GM19467 (cell line): ENCODE results near the gene F10.
"Not testable (repeated sequence)": the region's sequence is repeated elsewhere in the genome, so short reads cannot be mapped to it uniquely, and the experiment has no call there.

Source experiments
- ATAC-seq: cut with Tn5 transposase; IDR thresholded peaks from one replicate; pipeline ENCODE4 v1.9.1; 2021; ENCODE audit warnings: mild to moderate bottlenecking, moderate library complexity; ENCODE audit not compliant: unreplicated experiment

Gene F10

DNA sequence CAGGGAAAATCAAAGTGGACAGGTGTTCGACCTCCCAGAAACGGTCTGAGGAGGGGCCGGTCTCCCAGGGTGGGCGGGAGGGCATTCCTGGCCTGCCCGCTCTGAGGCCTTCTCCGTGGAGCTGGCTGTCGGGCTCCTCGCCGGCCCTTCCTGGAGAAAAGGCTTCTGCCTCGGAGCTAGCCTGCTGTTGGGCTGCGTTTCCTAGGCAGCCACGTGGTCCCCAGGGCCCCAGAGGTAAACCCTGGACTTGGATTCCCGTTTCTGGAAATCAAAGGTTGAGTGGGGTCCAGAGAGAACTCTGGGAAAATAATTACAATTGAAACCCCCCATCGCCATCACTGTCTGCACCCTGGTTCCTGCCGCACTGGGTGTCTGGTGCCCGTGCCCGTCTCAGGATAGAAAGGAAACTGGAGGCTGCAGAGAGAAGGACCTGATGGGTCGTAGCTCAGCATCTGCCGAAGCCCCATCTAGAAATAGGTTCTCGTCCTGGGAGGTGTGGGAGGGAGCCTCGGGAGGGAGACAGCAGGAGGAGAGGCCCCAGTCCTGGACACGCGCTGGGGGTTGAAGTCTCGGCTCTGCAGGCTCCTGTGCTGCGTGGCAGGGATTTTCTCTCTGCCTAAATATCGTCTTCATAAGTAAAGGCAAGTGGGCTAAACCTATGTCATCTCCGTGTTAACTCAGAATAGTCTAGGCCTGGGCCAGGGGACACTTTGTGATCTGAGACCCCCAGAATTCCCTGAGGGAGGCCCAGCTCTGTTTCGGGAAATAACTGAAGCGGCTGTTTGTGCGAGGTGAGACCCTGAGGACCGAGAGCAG, 28.2 kb downstream of the F10 start:
- no peak for ATAC-seq

DNA sequence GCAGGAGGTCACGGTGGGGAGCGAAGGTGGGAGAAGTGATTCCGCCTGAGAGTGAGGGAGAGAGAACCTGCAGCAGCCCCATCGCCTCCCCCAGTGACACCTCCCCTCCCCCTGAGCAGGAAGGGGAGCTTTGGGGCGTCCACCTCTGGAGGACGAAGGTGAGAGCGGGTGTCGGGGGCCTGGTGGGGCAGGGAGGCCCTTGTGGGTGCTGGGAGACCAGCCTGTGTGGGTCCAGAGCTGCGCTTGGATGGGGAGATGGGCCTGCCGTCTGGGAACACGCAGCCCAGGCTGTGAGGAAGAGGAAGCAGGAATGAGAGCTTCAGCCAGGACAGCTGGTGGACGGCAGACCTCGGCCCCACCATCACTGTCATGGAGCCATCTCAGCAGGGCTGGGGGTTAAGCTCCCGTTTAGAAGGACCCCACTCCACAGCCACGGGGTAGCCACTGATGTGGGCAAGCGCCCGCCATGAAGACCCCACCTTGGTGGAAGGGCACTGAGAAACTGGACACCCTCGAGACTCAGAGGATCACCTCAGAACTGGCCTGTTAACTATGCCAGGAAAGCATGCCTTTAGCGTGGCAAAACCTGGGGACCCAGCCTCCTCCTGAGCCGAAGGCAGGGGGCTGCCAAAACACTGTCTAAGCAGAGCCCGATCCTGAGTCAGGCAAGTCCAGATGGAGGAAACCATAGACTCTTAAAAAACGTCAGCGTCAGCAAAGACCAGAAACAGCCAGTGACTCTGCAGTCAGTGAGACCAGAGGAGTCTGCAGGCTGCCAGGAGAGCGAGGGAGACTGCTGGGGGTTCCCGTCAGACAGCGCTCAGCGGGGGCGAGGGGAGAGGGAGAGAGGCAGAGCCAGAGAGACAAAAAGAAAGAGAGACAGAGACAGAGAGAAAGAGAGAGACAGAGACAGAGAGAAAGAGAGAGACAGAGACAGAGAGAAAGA, 29.4 kb downstream of the F10 start:
- no peak for ATAC-seq

DNA sequence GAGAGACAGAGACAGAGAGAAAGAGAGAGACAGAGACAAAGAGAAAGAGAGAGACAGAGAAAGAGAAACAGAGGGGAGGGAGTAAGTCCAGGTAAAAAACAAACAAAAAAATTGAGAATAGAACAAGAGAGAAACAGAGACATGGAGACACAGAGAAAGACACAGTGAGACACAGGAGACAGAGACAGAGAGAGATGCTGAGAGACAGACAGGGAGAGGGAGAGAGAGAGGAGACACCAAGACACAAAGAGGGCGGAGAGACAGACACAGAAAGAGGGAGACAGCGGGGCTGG, 30.0 kb downstream of the F10 start:
- ATAC-seq: no peak

DNA sequence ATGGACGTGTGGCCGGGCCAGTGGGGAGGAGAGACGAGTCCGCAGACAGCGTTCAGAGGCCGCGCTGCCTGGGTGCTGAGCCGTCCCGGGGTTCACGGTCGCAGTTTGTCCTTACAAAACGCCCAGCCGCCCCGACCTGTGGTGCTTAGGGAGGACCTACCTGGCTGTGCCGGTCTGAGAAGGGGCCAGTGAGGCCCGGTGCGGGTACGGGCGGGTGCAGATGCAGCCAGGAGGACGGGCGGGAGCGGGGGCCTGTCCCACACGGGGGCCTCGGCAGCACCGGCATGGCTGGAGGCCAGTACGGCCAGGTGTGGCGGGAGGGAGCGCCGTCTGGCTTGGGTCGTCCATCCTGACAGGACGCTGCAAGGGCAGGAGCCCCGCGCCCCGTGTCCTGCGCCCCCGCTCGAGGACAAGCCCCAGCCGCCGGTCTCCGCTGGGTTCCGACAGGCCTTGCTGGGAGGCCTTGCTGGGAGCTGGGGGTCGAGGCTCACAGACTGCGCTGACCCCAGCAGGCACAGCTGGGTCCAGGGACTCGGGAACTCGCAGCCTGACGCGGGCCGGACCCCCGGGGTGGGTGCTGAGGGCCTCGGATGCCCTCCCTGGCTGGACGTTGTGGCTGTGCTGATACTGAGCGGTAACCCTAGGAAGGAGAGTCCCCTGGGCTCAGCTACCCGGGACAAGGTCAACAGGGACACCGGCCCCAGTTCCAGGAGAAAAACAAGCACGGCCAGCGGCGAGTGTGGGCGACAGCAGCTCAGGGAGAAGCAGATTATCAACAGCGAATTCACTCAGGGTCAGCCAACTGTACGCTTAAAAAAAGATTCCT, 30.6 kb downstream of the F10 start:
- peak; percentile 25 for ATAC-seq

- peak; percentile 53 for ATAC-seq
These were observed 31.5 kb downstream of the F10 start for GRCh38 chr13:113153810-113154748.

DNA sequence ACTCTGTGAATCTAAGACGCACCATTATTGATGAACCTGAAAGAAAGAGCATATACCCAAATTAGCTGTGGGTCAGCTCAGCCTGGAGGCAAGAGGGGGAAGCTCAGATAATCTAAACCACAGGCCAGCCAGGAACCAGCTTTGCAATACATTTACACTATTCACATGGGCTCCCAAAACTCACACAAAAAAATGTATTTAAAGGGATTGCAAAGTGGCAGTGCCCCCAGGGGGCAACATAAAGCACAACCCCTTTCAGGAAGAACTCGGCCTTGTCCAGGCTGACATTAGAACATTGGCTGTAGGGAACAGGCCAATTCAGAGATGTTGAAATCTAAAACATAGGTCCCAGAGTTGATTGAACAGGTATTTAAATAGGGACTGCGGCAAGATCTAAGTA, 32.6 kb downstream of the F10 start:
- ATAC-seq: no peak

- ATAC-seq: no peak
These were observed 33.5 kb downstream of the F10 start for GRCh38 chr13:113155982-113156655.

DNA sequence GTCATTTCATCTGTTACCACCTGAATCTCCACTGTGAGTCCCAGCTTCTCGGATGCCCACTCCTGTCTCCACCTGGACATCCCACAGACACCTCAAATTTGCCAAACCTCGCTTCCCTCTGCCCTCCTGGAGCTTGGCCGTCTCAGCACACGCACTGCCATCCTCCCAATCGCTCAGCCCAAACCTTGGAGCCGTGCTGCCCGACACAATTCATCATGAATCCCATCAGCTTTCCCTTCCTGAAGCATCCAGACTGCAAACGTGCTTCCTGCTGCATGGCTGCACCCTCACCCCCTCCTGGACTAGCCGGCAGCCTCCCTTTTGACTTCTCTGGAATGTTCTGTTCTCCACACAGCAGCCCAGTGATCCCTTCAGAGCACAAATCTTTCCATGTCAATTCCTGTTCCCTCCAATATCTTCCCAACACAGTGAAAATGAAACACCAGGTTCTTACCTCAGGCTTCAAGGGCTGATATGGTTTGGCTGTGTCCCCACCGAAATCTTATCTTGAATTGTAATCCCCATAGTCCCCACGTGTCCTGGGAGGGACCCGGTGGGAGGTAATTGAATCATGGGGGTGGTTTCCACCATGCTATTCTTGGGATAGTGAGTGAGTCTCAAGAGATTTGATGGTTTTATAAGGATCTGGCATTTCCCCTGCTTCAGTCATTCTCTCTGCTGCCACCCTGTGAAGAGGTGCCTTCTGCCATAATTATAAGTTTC, 34.8 kb downstream of the F10 start:
- no peak for ATAC-seq

DNA sequence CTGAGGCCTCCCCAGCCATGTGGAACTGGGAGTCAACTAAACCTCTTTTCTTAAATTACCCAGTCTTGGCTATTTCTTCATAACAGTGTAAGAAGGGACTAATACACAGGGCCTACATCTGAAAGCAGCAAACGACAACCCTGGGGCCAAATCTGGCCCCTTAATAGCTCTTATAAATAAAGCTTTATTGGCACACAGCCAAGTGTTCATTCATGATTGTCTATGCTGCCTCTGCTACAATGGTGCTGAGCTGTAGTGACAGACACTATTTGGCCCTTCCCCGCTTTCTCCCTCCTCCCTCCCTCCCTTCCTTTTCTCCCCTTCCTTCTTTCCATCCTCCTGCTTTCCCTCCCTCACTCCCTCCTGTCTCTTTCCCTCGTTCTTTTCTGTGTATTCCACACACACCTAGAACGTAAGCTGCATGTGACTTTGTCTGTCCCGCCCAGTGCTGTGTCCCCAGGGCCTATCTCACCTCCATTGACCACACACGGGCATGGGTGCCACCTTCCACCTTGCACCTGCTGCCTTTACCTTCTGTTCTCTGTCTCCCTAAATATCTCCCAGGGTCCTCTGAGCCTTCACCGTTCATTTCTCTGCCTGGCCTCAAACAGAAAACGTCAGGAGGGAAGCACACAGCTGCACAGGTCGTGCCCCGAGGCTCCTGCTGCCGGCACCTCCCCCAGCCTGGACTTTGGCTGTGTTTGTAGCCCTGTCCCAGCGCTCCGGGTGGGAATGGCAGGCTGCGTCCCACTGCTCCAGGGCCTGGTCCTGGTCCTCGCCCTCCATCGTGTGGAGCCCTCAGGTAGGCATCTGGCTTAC, 35.5 kb downstream of the F10 start, which contains the start of gene PROZ:
PROZ (plus strand) TSS at position 720 of the 819 bp plus-strand sequence; CDS start at position 733, 13 bp downstream.
- ATAC-seq: no peak

DNA sequence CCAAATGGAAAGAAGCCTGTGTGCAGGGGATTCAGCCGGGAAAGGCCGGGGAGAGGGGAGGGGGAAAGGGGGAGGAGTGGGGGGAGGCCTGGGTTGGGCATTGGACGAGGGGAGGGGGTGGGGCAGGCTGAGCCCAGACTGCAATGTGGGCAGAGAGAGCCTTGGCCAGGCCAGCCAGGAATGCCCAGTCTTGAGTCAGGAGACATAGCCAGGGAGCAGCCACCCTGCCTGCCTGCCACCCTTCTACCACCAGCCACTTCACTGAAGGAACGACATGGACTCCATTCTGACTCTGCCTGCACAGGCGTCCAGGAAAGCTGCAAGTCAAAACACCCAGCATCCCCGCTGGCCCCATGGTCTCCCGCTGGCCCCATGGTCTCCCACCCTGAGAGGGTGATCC, 36.3 kb downstream of the F10 start:
- no peak for ATAC-seq

GRCh38 chr13:113159701-113160100, 37.1 kb downstream of the F10 start:
- no peak for ATAC-seq

- no peak for ATAC-seq
These were observed 38.4 kb downstream of the F10 start for GRCh38 chr13:113160983-113161382.

DNA sequence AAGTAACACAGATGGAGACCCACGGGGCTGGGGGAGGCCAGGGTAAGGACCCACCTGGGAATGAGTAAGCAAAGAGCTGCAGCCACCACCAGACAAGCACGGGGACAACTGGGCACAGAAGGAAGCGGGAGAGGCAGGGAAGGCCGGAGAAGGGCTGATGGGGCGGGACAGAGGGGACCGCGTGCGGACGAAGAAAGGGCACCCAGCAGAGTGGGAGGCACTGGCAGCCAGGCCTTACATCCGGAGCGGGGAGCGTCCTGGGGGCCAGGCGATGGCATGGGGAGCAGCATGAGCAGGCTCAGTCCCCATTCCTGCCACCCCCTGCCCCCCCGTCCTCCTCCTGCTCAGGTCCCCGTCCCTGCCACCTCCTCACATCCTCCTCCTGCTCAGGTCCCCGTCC, 38.8 kb downstream of the F10 start:
- ATAC-seq: no peak

DNA sequence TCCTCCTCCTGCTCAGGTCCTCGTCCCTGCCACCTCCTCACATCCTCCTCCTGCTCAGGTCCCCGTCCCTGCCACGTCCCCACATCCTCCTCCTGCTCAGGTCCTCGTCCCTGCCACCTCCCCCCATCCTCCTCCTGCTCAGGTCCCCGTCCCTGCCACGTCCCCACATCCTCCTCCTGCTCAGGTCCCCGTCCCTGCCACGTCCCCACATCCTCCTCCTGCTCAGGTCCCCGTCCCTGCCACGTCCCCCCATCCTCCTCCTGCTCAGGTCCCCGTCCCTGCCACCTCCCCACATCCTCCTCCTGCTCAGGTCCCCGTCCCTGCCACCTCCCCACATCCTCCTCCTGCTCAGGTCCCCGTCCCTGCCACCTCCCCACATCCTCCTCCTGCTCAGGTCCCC, 39.4 kb downstream of the F10 start:
- not testable (repeated sequence) for ATAC-seq

DNA sequence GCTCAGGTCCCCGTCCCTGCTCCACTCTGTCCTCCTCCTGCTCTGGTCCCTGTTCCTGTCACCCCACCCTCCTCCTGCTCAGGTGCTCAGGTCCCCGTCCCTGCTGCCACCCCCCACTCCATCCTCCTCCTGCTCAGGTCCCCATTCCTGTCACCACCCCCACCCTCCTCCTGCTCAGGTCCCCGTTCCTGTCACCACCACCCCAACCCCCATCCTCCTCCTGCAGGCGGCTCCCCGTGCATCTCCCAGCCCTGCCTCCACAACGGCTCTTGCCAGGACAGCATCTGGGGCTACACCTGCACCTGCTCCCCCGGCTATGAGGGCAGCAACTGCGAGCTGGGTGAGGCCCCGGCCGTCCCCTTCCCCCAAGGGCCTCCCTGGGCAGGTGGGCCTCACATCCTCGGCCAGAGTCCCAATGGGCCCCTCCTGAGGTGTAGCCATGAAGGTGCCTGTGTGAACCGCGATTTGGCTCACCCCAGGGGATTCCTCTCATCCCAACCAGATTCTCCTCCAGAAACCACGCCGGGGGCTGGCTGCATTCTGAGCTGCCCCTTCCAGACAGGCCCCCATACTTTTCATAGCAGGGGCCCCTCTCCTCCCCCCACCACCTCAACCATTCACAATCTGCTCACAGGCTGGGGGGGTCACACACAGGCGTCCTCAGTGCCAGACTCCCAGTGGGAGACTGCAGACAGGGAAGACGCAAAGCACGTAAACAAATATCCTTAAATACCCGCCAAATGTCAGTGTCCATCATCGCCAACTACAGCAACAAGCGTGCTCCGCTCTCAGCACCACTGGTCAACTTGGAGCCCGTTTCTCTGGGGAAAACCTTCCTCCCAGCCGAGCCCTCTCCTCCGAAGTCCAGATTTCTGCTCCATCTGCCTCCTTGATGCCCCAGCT, 40.4 kb downstream of the F10 start:
- ATAC-seq: no peak

GRCh38 chr13:113164492-113164891, 41.9 kb downstream of the F10 start:
- no peak for ATAC-seq

- no peak for ATAC-seq
These were observed 43.7 kb downstream of the F10 start for GRCh38 chr13:113166266-113166665.
